ENCODE measurements around the gene MPPED2.

DNA sequence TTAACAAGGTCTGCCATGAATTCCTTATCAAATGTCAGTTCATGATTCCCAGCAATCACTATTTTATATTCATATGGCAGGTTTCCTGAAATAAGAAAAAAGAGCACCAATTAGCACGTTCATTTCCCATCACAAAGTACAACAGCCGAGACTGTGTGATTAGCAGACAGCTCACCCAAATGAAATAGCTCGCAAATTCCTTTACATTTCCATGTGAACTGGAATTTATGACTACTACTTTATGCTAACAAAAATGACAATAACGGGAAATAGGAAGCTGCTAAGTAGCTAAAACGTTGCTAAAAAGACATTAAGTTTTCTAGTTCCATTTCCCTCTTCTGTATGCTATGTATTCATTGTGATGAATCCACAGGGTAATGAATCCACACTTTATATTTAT, 90.7 kb downstream of the MPPED2 start:
- TF ChIP-seq EGR1 (IDR thresholded peaks at IDR 0.05) (no peak), CREB1 (IDR thresholded peaks at IDR 0.05; ENCODE audit: low read depth) (no peak), TAF1 (IDR thresholded peaks at IDR 0.05; ENCODE audit: low read depth) (no peak), REST (IDR thresholded peaks at IDR 0.05; ENCODE audit: low read depth) (no peak), TEAD4 (IDR thresholded peaks at IDR 0.05) (no peak), RAD21 (IDR thresholded peaks at IDR 0.05; ENCODE audit: low read depth) (no peak), NFIC (IDR thresholded peaks at IDR 0.05) (no peak)

All from Ishikawa (cell line).